PC-3 (cell line): ENCODE data around the gene DSC2. TPM values are rescaled to one million over a fixed set of nuclear protein-coding genes. Genes with fewer than 3 reads are reported as not detected.

Experiments used
- ATAC-seq: fragments of 200-7000 bp; cut with Tn5 transposase; 2 replicates; pipeline ENCODE4 v1.9.1; 2020; ENCODE audit warnings: mild to moderate bottlenecking, moderate library complexity
- BruUV-seq: library from RNA; stranded (reverse); fragments of 400-500 nt; replicated peaks from 2 replicates; lab custom pipeline; 2021; lab: Mats Ljungman, UMichigan
- CTCF ChIA-PET: fragments of 300-600 bp; sonication (Branson Sonifier 250); formaldehyde crosslinking; loops from one replicate; lab custom pipeline; 2022; ENCODE audit warnings: antibody characterized with exemption; lab: Charles Lee
- POLR2A ChIA-PET: fragments of 300-600 bp; sonication (Branson Sonifier 250); formaldehyde crosslinking; loops from one replicate; lab custom pipeline; 2022; ENCODE audit warnings: antibody characterized with exemption; ENCODE audit not compliant: unreplicated experiment; lab: Charles Lee
- DNase-seq: peaks from one replicate; pipeline ENCODE4 v3.0.0-alpha.2; 2015
- H2AFZ ChIP-seq: fragments of 300-600 bp; sonication (generic); 2 replicates; pipeline ENCODE4 v1.6.0; 2016; ENCODE audit warnings: antibody characterized with exemption, low read length
- H3F3A ChIP-seq: fragments of 300-600 bp; sonication (generic); one replicate; pipeline ENCODE4 v1.6.0; 2017; ENCODE audit warnings: antibody characterized with exemption, low read length, control low read depth, mild to moderate bottlenecking; ENCODE audit not compliant: unreplicated experiment
- H3K27ac ChIP-seq: fragments of 300-600 bp; sonication (generic); 2 replicates; pipeline ENCODE4 v1.5.1; 2016; ENCODE audit warnings: mild to moderate bottlenecking, low read length
- H3K27me3 ChIP-seq: fragments of 300-600 bp; sonication (generic); 2 replicates; pipeline ENCODE4 v1.6.1; 2016; ENCODE audit warnings: low read length, mixed read lengths
- H3K36me3 ChIP-seq: fragments of 300-600 bp; sonication (generic); 2 replicates; pipeline ENCODE4 v1.6.1; 2016; ENCODE audit warnings: low read depth, mixed run types, low read length, mixed read lengths
- H3K4me1 ChIP-seq: fragments of 300-600 bp; sonication (generic); 2 replicates; pipeline ENCODE4 v1.5.1; 2016; ENCODE audit warnings: low read length; ENCODE audit not compliant: insufficient read depth
- H3K4me2 ChIP-seq: fragments of 300-600 bp; sonication (generic); 2 replicates; pipeline ENCODE4 v1.6.0; 2016; ENCODE audit warnings: low read length
- H3K4me3 ChIP-seq: fragments of 300-600 bp; sonication (generic); 2 replicates; pipeline ENCODE4 v1.5.1; 2016; ENCODE audit warnings: mild to moderate bottlenecking, low read length, mixed read lengths
- H3K79me2 ChIP-seq: fragments of 300-600 bp; sonication (generic); 2 replicates; pipeline ENCODE4 v1.6.1; 2017; ENCODE audit warnings: low read length, mixed read lengths
- H3K9ac ChIP-seq: fragments of 300-600 bp; sonication (generic); 2 replicates; pipeline ENCODE4 v1.6.0; 2016; ENCODE audit warnings: mild to moderate bottlenecking, low read length
- H3K9me2 ChIP-seq: fragments of 300-600 bp; sonication (generic); replicated peaks from 2 replicates; pipeline ENCODE4 v1.6.1; 2016; ENCODE audit warnings: mixed run types, low read length, mixed read lengths
- H3K9me3 ChIP-seq: fragments of 300-600 bp; sonication (generic); 2 replicates; pipeline ENCODE4 v1.6.1; 2016; ENCODE audit warnings: low read length, mixed read lengths
- H4K20me1 ChIP-seq: fragments of 300-600 bp; sonication (generic); 2 replicates; pipeline ENCODE4 v1.6.1; 2016; ENCODE audit warnings: low read length, mixed read lengths
- CTCF ChIP-seq: fragments of 300-600 bp; sonication (generic); conservative IDR thresholded peaks from 2 replicates; pipeline ENCODE4 v1.5.1; 2017; ENCODE audit warnings: antibody characterized with exemption, low read depth, mild to moderate bottlenecking, low read length
- EZH2 ChIP-seq: fragments of 300-600 bp; sonication (generic); IDR thresholded peaks from one replicate; pipeline ENCODE4 v1.6.1; 2017; ENCODE audit warnings: antibody characterized with exemption, mild to moderate bottlenecking, low read length; ENCODE audit not compliant: unreplicated experiment
- EZH2phosphoT487 ChIP-seq: fragments of 300-600 bp; sonication (generic); IDR thresholded peaks from 2 replicates; pipeline ENCODE4 v1.6.1; 2018; ENCODE audit warnings: mild to moderate bottlenecking, antibody characterized with exemption, low read length, borderline replicate concordance
- intact Hi-C: fragments of 100-400 bp; cut with micrococcal nuclease; formaldehyde crosslinking; loops from 2 replicates; pipeline ENCODE4 v1.9.0; 2023
- total RNA-seq: library from RNA; depleted of rRNA; stranded (reverse); fragments of >200 nt; gene quantifications from 2 replicates; pipeline ENCODE4 v1.2.3, GENCODE V29; 2014

Gene DSC2
- total RNA-seq, 1 experiment from 2014 or later, result 4.8 TPM

- no peaks in the 10 kb centered on the region for H4K20me1 ChIP-seq
- ChIA-PET CTCF (no interaction called here), POLR2A (interaction anchor here (0.6 kb wide), 1 partner anchor 204 kb away, joined by 5 read pairs; no protein-coding TSS in a partner anchor)
- TF ChIP-seq EZH2phosphoT487 (no peak), EZH2 (no peak), CTCF (no peak)
- H3K27ac ChIP-seq, result peak overlapping the region; percentile 63
- no peaks in the 10 kb centered on the region for H3K36me3 ChIP-seq
- no TSS peak for BruUV-seq
- H3K9me3 ChIP-seq, result no peaks in the 10 kb centered on the region
- H3K79me2 ChIP-seq, result peaks cover 42% of the 10 kb centered on the region
- no peak for DNase-seq
- H3K4me3 ChIP-seq, result peak overlapping the region; percentile 77
- peaks cover 40% of the 10 kb centered on the region for H3K4me1 ChIP-seq
- peak overlapping the region; percentile 79 for H3K9ac ChIP-seq
- intact Hi-C loops, result loop anchor here (1.0 to 5.0 kb wide), 2 partner anchors 31 to 145 kb away; no protein-coding TSS in a partner anchor
- H3K9me2 ChIP-seq, result no peaks in the 10 kb centered on the region
- H3K27me3 ChIP-seq, result no peaks in the 10 kb centered on the region
- H3K4me2 ChIP-seq, result peak overlapping the region; percentile 84
- peak overlapping the region; percentile 77 for H2AFZ ChIP-seq
- peak; percentile 11 for ATAC-seq
- no peaks in the 10 kb centered on the region for H3F3A ChIP-seq
Observed at GRCh38 chr18:31042084-31042405, 60.2 kb downstream of the DSC2 start.

- POLR2A ChIA-PET, result interaction anchor here (0.5 to 0.7 kb wide), 5 partner anchors 15 to 210 kb away, joined by 3 to 5 read pairs (median 3); no protein-coding TSS in a partner anchor
Observed at GRCh38 chr18:31041271-31042083, 60.7 kb downstream of the DSC2 start.

More at GRCh38 chr18:31041271-31042083, 60.7 kb downstream of the DSC2 start:
- intact Hi-C loops, result loop anchor here (1.0 to 5.0 kb wide), 4 partner anchors 30 to 201 kb away; no protein-coding TSS in a partner anchor
- Histone ChIP-seq H3F3A (no peaks in the 10 kb centered on the region), H3K4me2 (peak overlapping the region; percentile 84), H3K9me2 (no peaks in the 10 kb centered on the region), H3K79me2 (peaks cover 42% of the 10 kb centered on the region), H3K27me3 (no peaks in the 10 kb centered on the region), H4K20me1 (no peaks in the 10 kb centered on the region), H3K4me1 (peaks cover 40% of the 10 kb centered on the region), H3K9ac (peak overlapping the region; percentile 79), H3K9me3 (no peaks in the 10 kb centered on the region), H3K4me3 (peak overlapping the region; percentile 77), H3K36me3 (no peaks in the 10 kb centered on the region), H3K27ac (peak overlapping the region; percentile 63), H2AFZ (peak overlapping the region; percentile 77)
- ATAC-seq, result peak; percentile 29
- peak; percentile 47 for DNase-seq
- CTCF ChIA-PET, result interaction anchor here (0.6 kb wide), 2 partner anchors 58 to 62 kb away, joined by 3 read pairs; no protein-coding TSS in a partner anchor
- BruUV-seq, result TSS peak; percentile 70
- no peak for TF ChIP-seq CTCF
- no peak for TF ChIP-seq EZH2phosphoT487
- TF ChIP-seq EZH2, result no peak
